SK-N-DZ (cell line): ENCODE measurements around the gene PLCB4.

ENCODE experiments used
- DNase-seq: peaks from one replicate; pipeline ENCODE4 v3.0.0-alpha.2; 2015; ENCODE audit warnings: low spot score

Gene PLCB4

DNA sequence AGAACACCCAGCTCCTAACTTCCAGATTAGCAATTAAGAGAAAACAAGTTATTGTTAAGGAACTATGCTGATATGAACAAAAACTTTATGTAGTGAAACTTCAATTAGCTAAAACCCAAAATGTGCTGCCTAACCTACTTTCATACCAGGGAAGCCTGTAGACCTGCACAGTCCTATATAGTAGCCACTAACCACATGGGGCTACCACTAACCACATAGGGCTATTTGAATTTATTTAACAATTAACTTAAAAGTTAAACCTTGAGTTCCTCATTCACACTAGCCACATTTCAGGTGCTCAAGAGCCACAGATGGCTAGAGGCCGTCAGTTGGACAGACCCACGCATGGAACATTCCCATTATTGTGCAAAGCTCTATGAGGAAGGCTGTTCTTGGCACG is 373.1 kb downstream of the PLCB4 start:
- no peak for DNase-seq

DNA sequence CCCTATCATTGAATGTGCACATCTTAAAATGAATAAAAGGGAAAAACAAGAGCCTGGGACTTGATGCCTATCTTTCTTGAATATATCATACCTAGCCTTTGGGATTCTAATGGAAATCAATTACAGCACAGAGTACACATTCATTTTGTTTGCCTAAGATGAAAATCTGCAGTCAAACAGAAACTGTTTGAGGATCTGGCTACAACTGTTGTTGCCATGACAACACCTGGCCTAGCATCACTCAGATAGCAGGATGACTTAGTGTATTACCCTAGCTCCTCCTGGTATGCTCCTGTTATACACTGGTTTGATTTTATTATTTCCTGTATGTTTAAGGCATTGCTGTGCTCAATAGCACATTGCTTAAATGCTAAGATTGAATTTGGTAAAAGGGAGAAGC is 374.0 kb downstream of the PLCB4 start:
- peak; percentile 73 for DNase-seq

DNA sequence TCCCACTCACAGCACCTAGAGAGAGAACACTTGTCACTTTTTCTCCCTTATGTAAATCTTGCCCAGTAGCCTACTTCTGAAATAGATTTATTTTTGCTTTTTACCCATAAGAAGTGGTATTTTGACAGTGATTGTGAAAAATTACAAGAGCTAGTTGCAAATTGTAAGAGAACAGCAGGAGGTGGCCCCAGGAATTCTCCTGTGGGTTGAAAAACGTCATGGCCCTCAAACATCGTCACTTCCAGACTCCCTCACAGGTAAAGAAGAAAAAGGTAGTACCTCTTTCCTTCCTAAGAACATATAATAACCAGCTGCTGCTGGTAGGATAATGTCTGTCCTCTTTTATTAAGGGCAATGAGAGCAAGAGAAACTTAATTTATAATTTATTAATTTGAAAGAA is 376.0 kb downstream of the PLCB4 start:
- DNase-seq: no peak

DNA sequence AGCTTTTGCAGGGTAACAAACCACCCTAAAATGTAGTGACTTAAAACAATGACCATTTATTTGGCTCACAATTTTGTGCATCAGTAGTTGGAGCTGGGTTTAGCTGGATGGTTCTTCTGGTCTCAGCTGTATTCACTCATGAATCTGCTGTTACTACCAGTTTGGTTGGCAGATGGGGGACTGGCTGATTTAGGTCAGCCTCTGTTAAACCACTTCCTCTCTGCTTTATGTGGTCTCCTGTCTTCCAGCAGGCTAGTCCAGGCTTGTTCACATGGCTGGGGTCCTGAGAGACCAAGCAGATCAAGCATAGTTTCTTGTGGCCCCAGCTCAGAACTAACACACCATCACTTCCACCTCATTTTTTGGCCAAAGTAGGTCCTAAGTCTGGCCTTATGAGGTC is 378.3 kb downstream of the PLCB4 start:
- no peak for DNase-seq

DNA sequence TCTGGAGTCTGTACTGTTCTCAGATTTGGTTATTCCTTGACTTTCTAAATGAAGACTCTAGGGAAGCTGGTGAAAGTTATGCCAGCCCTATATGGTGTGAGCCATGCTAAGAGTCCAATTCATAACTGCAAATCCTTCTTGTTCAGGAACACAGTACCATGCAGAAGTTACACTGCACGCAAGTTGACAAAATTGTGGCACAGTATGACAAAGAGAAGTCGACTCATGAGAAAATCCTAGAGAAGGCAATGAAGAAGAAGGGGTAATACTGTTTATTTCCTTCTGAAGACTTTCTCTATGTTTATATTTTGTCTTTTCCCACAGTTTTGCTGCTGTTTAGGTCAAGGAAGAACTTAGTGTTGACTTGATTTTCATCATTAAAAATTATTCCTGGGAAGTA is 384.3 kb downstream of the PLCB4 start:
- no peak for DNase-seq

DNA sequence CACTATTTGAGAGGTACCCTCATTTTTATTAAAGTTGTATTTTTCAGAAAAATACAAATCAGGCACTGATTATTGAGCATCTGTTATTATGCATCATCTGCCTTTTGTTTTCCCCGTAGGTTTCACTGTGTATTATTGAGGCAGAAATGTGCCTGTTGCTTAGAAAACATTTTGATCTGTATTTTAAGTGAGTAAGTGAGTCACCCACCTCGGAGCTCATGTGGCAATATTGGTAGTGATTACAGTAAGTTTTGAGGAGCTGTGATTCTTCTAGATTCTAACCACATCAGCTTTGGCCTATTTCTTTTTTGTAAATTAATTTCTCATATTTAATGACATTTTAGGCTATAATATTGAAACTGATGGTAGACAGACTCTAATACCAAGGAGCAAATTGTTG is 385.9 kb downstream of the PLCB4 start:
- no peak for DNase-seq

DNA sequence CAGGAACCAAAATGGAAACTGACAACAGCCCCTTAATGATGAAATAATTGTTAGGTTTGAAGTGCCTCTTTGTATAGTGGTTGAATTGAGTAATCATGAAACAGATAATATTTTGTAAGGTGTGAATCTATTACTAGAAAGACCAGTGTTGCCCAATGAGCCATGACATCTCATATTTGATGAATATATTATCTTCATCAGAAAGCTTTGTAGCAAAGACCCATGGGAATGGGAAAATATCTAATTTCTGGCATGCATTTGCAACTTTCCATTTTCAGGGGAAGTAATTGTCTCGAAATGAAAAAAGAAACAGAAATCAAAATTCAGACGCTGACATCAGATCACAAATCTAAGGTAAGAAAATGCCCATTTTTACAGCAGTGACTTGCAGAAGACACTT is 388.2 kb downstream of the PLCB4 start:
- no peak for DNase-seq

DNA sequence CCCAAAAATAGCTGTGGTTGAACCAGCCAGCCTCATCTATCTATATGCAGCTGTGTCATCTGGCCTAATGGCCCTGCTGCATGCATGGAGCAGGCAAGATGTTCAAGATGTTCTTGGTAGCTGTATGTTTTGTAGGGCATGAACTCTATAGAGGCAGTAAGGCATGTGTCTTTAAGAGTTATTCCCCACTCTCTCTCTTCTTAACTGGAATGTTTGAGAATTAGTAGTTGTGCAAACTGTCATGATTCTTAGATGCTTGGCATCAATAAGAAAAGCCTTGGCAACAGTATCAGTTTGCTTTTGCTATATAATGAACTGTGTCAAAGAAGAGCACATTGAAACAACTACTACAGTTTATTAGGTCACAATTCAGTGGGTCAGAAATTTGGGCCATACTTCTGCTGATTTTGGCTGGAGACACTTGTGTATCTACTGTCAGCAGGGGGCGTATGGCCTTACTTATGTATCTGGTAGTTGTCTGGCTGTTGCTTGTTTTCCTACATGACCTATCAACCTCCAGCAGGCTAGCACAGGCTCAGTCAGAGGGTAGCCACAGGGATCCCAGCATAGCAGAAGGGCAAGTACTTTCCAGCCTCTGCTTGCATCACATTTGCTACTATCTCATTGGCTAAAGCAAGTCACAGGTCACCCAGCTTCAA is 389.4 kb downstream of the PLCB4 start:
- peak; percentile 11 for DNase-seq

DNA sequence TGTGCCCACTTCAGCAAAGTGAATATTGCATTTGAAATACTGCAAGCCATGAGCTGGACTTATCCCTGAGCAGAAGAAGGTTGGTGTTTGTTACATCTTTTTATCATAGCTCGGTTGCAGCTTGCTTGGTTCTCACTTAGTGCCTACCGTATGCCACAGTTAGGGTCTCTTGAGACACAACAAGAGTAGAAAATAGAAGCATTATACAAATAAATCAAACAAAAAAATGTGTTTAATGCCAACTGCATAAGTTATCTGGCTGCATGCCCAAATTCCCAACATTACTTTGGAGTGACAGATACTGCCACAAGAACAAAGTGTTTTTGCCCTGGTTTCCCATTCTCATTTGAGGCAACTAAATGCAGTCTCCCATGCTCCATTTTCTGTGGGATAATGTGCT is 391.6 kb downstream of the PLCB4 start:
- no peak for DNase-seq

DNA sequence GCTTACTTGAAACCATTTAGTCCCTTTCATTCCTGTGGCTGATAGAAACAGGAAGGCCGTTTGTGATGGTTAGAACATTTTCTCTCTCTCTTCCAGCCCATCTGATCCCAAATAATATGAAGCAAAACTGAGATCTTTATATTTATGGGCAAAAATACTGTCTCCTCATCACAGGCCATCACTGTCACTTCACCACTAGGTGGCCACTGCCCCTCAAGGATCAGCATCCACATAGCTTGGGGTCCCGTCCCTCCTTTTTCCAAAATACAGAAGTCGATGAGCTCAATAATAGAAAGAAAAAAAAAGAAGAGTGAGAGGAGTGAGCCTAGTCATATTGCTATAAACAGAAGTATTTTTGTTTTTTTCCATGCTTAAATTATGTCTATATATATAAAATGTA is 399.1 kb downstream of the PLCB4 start:
- DNase-seq: peak; percentile 23

DNA sequence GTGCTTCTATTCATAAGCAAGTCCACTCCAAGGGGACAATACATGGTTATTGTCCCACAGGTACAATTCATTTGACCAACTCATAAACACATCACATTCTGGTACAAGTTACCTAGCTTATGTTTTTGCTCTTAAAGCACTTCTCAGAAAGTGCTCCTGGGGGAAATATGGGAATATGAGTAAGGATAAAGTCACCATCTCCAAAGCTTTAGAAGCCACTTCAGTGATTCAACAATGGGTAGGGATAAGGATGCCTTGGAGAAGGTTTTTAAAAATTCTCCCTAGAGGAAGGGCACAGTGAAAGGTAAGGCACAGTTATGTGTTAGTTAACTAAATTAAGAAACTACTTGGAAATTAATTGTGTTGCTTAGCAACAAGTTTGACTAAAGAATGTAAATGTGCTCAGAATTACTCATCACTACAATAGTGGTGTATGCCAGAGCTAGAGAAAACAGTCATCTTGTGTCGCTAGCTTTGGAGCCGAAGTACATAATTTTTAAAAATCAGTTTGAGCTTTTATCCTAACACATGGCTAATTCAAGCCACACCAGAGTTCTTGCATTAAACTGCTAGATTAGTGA is 406.0 kb downstream of the PLCB4 start:
- DNase-seq: no peak

DNA sequence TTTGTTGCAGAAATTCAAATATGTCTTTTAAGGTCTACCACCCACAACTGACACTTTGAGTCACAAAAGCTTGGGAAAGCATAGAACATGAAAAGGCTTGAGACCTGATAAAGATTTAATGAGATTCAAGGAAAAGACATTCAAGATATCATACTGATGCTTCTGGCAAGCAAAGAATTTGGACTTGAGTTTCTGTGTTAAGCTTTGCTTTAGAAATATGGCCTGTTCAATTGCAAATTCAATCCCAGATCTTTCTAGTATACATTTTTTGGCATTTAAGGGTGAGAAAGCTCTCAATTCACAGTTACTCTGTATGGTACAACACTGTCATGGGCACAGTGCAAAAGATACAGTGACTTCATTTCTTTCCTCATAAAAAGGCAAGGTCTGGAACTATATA is 406.6 kb downstream of the PLCB4 start:
- no peak for DNase-seq

DNA sequence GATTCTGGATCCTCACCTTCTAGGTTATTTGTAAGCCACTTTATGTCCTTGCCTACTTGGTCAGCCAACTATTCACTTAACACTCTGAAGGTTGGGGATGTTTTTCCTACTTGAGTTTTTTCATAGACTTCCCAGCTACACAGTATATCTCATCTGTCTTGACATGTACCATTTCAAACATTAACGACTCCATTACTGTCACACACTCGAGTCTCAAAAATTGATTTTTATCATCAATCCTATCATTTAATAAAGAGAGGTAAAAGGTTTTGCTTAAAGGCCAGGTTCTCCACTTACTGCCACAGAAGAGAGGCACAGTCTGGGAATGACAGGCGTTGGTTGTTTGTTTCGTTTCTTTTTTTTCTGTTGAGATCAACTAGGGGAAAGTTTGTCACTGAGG is 407.3 kb downstream of the PLCB4 start:
- peak; percentile 51 for DNase-seq

DNA sequence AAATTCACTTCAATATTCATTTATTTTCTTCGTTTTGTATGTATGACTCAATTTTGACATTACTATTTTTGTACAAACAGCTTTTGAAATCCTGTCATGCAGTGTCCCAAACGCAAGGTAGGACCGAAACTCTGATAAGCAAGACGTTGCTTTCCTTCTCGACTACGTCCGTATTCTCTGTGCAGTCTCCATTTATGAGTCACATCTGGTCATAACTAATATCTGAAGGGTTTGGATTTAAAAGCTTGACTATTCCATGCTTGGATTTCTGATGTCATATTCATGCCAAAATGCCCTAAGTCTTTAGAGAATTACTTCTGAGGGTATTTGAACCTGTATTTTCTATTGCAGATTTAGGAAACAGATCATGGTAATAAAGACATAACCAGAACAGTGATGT is 407.8 kb downstream of the PLCB4 start:
- no peak for DNase-seq

DNA sequence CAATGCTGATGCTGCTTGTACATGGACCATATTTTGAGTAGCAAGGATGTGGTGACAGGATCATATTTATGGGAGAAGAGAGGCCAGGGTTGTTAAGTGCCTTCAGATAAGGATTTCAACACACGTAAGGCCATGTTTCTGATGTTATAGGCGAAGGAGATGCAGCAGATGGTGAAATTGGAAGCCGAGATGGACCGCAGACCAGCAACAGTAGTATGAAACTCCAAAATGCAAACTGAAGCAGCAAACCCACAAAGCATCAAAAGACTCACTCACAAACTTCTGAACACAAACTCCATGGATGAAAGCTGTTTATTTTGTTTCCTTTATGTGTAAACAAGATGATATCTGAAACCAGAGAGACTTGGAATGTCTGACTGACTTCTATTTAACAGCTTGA is 409.9 kb downstream of the PLCB4 start:
- no peak for DNase-seq

DNA sequence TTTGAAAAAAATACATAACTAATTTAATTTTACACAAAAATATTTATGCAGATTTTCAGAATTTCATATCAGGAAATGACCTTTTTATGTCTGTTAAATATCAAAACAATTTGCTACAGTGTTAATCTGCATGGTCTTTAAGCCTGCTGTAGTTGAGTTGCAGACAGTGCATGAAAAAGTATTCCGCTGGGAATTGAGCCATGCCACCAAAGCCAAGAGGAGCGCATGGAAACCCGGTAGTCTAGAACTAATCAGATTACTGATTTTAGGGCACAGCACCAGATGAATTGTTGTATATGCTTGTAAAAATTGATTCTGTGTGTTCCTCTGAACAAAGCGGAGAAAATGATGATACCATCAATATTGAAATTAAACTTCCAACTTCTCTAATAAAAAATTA is 411.2 kb downstream of the PLCB4 start:
- DNase-seq: no peak

DNA sequence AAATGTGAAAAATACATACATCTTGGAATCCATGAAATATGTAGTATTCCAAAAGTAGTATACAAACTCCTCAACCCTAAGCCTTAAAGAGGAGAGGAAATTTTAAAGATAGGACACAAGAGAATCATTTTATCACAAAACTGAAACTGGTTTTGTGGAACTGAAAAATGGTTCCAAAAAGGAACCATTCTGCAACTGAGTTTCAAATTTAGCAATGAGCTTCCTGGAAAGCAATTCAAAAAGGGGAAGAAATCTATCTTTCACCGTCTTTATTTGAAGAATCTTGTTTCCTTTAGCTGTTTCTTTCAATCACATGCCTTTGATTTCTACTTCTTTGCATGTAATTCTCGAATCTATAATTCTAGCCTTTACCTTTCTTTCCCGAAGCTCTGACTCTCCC is 413.3 kb downstream of the PLCB4 start:
- DNase-seq: no peak

DNA sequence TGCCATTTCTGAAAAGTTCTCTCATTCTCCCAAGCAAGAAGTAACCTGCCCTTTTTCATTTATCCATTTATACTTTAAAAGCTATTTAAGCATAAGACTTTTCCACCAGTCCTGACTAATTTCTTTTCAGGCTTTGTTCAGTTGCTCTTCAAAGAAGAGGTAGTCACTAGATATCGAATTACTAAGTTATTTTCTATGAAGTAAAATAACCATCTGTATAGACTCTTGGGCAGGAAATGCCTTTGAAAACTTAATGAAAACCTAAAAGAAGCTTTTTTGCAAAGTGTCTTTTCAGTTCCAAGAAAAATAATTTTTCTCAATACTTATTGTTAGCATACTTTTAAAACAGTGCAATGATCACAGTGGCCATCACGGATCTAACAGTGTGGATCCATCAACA is 414.2 kb downstream of the PLCB4 start:
- DNase-seq: no peak

DNA sequence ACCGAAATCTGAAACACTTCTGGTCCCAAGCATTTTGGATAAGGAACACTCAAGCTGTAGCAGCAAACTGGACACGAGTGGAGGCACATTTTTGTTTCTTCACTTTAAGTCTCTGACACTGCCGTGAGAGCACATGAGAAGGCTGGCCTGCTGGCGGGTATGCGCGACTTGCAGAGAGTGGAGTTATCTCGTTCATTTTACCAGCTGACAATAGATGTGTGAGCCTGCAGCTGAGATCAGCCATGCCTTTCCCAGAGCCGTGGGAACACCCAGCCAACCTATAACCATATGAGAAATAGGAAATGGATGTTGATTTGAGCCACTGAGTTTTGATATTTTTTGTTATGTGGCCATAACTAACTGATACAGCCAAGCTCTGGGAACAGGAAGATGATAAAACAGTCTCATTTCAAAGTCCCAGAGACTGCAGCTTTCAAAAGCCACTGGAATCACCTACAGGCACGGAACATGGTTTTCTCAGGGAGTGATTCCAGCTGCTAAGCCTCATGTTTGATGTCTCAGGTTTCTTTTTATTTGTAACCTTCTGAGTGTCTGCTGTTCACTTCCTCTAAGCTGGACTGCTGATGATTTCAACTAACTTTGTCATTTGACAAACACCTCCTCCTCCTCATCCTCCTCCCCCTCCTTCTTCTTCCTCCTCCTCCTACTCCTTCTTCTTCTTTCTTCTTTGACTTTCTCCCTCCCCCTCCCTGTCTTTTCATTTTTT is 416.9 kb downstream of the PLCB4 start:
- DNase-seq: no peak

DNA sequence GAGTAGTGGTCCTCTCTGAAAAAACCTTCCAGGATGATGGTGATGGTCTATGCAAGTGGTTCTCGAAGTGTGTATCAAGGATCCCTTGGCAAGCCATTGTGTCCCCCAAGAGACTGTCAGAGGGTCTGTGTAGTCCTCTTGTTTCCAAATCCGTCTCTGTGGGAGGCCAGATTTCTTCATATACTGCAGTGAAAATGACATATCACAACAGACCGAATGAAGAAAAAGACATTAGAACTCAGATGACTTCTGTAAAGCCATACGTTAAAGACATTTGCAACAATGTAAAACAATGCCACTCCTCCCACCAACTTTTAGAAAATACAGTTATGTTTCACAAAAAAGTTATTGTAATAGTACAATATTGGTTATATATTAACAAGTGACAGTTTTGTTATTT is 418.3 kb downstream of the PLCB4 start:
- DNase-seq: no peak

DNA sequence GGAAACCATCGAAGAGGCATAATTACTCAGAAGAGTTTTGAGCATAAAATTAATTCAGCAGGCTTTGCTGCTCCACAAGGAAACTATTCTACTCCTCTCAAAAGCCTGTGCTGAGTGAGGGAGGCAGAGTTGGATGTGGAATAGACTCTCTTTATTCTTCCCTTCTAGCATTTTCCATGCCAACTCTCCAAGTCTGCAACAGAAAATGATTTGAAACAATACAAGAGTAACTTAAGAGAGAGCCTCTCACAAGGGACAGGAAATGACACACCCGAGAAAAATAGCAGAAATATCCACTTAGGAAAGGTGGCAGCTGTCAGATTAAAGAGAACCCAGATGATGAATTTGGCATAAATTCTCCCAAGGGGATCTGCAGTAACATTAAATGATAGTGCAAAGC is 419.2 kb downstream of the PLCB4 start:
- DNase-seq: no peak

DNA sequence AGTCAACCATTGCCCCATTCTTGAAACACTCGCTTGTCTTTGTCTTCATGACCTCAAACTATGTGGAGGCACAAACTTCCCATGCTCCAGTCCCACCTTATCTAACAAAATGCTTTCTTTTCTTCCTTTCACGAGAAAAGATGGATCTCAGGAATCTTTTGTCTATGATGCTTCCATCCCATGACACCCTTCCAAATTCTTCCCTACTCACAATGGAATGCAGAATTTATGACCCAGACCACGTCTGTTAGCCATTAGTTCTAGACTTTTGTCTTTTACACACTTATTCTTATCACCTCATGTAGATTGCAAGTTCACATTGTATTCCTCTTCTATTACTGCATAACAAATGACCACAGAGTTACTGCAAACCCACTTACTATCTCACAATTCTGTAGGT is 421.3 kb downstream of the PLCB4 start:
- DNase-seq: no peak

DNA sequence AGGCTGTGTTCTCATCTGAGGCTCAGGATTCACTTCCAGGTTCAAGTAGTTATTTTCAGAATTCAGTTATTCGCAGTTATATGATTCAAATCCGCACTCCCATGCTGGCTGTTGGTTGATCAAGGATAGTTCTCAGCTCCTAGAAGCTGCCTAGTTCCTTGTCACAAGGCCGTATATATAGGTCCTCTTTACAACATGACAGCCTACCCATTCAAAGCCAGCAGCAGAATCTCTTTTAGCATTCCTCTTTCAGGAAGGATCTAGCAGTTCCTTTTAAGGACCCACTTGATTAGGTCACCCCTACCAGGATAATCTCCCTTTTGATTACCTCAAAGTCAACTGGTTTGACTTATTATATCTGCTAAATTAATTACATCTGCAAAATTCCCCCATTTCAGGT is 421.7 kb downstream of the PLCB4 start:
- no peak for DNase-seq
